ENCODE results near the gene RTKN2. TPM values are rescaled to one million over a fixed set of nuclear protein-coding genes. Genes with fewer than 3 reads are reported as not detected.

Gene RTKN2
- total and polyA plus RNA-seq, 2 donors (not counting 1 experiment from before 2014, with no cell fraction given), result 0.07 to 0.22 TPM

DNA sequence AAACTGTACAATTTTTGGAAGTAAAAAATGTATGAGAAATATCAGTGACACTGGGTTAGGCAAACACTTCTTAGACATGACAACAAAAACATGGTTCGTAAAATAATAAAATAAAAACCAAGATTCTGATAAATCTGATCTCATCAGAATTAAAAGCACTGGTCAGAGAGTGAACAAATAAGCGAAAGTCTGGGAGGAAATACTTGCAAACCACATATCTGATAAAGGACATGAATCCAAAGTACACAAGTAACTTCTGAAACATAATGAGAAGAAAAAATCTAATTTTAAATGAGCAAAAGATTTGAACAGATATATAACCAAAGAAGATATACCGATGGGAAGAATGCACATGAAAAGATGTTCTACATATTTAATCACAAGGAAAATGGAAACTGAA, 91.5 kb downstream of the RTKN2 start:
- Histone ChIP-seq H3K27ac (ENCODE audit: low read length in 2 of 2) (no peak overlapping the region), H3K4me1 (ENCODE audit: control insufficient read depth in 2 of 2, insufficient read depth in 2 of 2, low read length in 2 of 2) (no peaks in the 10 kb centered on the region), H3K4me2 (replicated peaks; ENCODE audit: low read depth, low read length, poor library complexity, severe bottlenecking) (no peak overlapping the region), H4K20me1 (ENCODE audit: control insufficient read depth, insufficient read depth, low read length, poor library complexity, severe bottlenecking) (no peaks in the 10 kb centered on the region), H3K36me3 (replicated peaks in 1 of 2; ENCODE audit: control extremely low read depth in 1 of 2, control insufficient read depth in 1 of 2, extremely low read depth in 1 of 2, insufficient read depth in 2 of 2, low read length in 1 of 2) (no peaks in the 10 kb centered on the region), H3K9me3 (ENCODE audit: control extremely low read depth in 1 of 3, control insufficient read depth in 2 of 3, insufficient read depth in 1 of 3, low read length in 2 of 3) (peaks cover 0 to 6% (median 2%) of the 10 kb centered on the region in 3 donors), H3K79me2 (ENCODE audit: control insufficient read depth, insufficient read depth, low read length) (no peaks in the 10 kb centered on the region), H2AFZ (ENCODE audit: insufficient read depth, low read depth, low read length, poor library complexity, severe bottlenecking) (no peak overlapping the region), H3K4me3 (ENCODE audit: control extremely low read depth in 1 of 5, extremely low read depth in 1 of 5, insufficient read depth in 1 of 5, low read depth in 2 of 5, low read length in 4 of 5) (no peak overlapping the region), H3K9ac (ENCODE audit: low read length) (no peak overlapping the region), H3K27me3 (replicated peaks in 1 of 4; ENCODE audit: control extremely low read depth in 1 of 4, control insufficient read depth in 3 of 4, insufficient read depth in 4 of 4, low read length in 3 of 4) (no peaks in the 10 kb centered on the region)
- no peak for DNase-seq
- Mint-ChIP-seq H3K27me3 (no peaks in the 10 kb centered on the region), H3K4me1 (peaks cover 3% of the 10 kb centered on the region), H3K9me3 (ENCODE audit: insufficient read depth) (peaks cover 8% of the 10 kb centered on the region), H3K27ac (no peak overlapping the region), H3K4me3 (no peak overlapping the region)
- no peak for ATAC-seq (ENCODE audit: low read depth)
- TF ChIP-seq EZH2 (IDR thresholded peaks at IDR 0.05; ENCODE audit: borderline replicate concordance, insufficient read depth, low read depth, low read length, poor library complexity, severe bottlenecking), result no peak
- TF ChIP-seq, protein P1, sequence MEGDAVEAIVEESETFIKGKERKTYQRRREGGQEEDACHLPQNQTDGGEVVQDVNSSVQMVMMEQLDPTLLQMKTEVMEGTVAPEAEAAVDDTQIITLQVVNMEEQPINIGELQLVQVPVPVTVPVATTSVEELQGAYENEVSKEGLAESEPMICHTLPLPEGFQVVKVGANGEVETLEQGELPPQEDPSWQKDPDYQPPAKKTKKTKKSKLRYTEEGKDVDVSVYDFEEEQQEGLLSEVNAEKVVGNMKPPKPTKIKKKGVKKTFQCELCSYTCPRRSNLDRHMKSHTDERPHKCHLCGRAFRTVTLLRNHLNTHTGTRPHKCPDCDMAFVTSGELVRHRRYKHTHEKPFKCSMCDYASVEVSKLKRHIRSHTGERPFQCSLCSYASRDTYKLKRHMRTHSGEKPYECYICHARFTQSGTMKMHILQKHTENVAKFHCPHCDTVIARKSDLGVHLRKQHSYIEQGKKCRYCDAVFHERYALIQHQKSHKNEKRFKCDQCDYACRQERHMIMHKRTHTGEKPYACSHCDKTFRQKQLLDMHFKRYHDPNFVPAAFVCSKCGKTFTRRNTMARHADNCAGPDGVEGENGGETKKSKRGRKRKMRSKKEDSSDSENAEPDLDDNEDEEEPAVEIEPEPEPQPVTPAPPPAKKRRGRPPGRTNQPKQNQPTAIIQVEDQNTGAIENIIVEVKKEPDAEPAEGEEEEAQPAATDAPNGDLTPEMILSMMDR (IDR thresholded peaks at IDR 0.05), result no peak
- ChIA-PET POLR2A (no interaction called here), CTCF (no interaction called here)
- WGBS (ENCODE audit: insufficient coverage), result no CpG with 5 or more reads among the region's 3 CpGs
- intact Hi-C loops (cut with micrococcal nuclease), result no loop called here

DNA sequence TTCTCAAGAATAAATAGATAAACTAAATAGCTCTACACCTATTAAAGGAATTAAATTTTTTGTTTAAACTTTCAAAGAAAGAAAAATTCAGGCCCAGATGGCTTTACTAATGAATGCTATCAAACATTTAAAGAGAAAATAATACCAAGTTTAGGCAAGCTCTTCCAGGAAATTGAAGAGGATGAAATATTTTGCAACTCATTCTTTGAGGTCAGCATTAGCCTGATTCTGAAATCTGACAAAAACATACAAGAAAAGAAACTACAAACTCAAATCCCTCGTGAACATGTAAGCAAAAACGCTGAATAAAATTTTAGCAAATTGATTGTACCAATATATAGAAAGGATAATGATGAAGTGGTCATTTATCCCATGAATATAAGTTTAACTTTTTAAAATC, 93.4 kb downstream of the RTKN2 start:
- TF ChIP-seq EZH2 (IDR thresholded peaks at IDR 0.05; ENCODE audit: borderline replicate concordance, insufficient read depth, low read depth, low read length, poor library complexity, severe bottlenecking), result no peak
- TF ChIP-seq, protein P1 (IDR thresholded peaks at IDR 0.05), result no peak
- H3K4me1 ChIP-seq (ENCODE audit: control insufficient read depth in 2 of 2, insufficient read depth in 2 of 2, low read length in 2 of 2), result peaks cover 8 to 9% of the 10 kb centered on the region in 2 donors
- Mint-ChIP-seq H3K27me3 (no peaks in the 10 kb centered on the region), H3K4me3 (no peak overlapping the region), H3K4me1 (peaks cover 9% of the 10 kb centered on the region), H3K27ac (no peak overlapping the region), H3K9me3 (ENCODE audit: insufficient read depth) (peaks cover 8% of the 10 kb centered on the region)
- H3K27me3 ChIP-seq (replicated peaks in 1 of 4; ENCODE audit: control extremely low read depth in 1 of 4, control insufficient read depth in 3 of 4, insufficient read depth in 4 of 4, low read length in 3 of 4), result no peaks in the 10 kb centered on the region
- CTCF ChIA-PET, result interaction anchor here (1.3 kb wide), 1 partner anchor 8 kb away, joined by 3 read pairs; no protein-coding TSS in a partner anchor
- no peaks in the 10 kb centered on the region for H3K36me3 ChIP-seq (replicated peaks in 1 of 2; ENCODE audit: control extremely low read depth in 1 of 2, control insufficient read depth in 1 of 2, extremely low read depth in 1 of 2, insufficient read depth in 2 of 2, low read length in 1 of 2)
- no peak overlapping the region for H3K9ac ChIP-seq (ENCODE audit: low read length)
- ATAC-seq (ENCODE audit: low read depth) (no peak), DNase-seq (no peak)
- no CpG with 5 or more reads among the region's 2 CpGs for WGBS (ENCODE audit: insufficient coverage)
- H4K20me1 ChIP-seq (ENCODE audit: control insufficient read depth, insufficient read depth, low read length, poor library complexity, severe bottlenecking), result no peaks in the 10 kb centered on the region
- no peaks in the 10 kb centered on the region for H3K79me2 ChIP-seq (ENCODE audit: control insufficient read depth, insufficient read depth, low read length)
- peaks cover 0 to 8% (median 2%) of the 10 kb centered on the region in 3 donors for H3K9me3 ChIP-seq (ENCODE audit: control extremely low read depth in 1 of 3, control insufficient read depth in 2 of 3, insufficient read depth in 1 of 3, low read length in 2 of 3)
- intact Hi-C loops (cut with micrococcal nuclease), result no loop called here
- H3K27ac ChIP-seq (ENCODE audit: low read length in 2 of 2), result no peak overlapping the region
- POLR2A ChIA-PET, result no interaction called here
- H3K4me3 ChIP-seq (ENCODE audit: control extremely low read depth in 1 of 5, extremely low read depth in 1 of 5, insufficient read depth in 1 of 5, low read depth in 2 of 5, low read length in 4 of 5), result no peak overlapping the region
- no peak overlapping the region for H3K4me2 ChIP-seq (replicated peaks; ENCODE audit: low read depth, low read length, poor library complexity, severe bottlenecking)
- H2AFZ ChIP-seq (ENCODE audit: insufficient read depth, low read depth, low read length, poor library complexity, severe bottlenecking), result no peak overlapping the region
